ENCODE data around the gene UNC13B. TPM values are rescaled to one million over a fixed set of nuclear protein-coding genes. Genes with fewer than 3 reads are reported as not detected.

Gene UNC13B
- total and polyA plus RNA-seq, 2 donors (not counting 3 experiments of a cell fraction or from before 2014, with no cell fraction given): 30.1 to 46.2 TPM

GRCh38 chr9:35277171-35277520 lies 115.3 kb downstream of the UNC13B start:
- TF ChIP-seq POLR2A (IDR thresholded peaks at IDR 0.05; ENCODE audit: low read depth, low read length) (no peak), POLR2AphosphoS5 (IDR thresholded peaks at IDR 0.05; ENCODE audit: insufficient read depth, low read depth, low read length) (no peak), JUN (IDR thresholded peaks at IDR 0.05; ENCODE audit: borderline replicate concordance, insufficient read depth, insufficient read length, low read depth) (no peak), FOS (IDR thresholded peaks at IDR 0.05; ENCODE audit: borderline replicate concordance, insufficient read depth, low read length) (no peak), GATA2 (IDR thresholded peaks at IDR 0.05; ENCODE audit: insufficient read depth, insufficient read length, low read depth, low read length) (no peak), EZH2 (IDR thresholded peaks at IDR 0.05; ENCODE audit: borderline replicate concordance, low read depth, low read length, severe bottlenecking) (no peak), CTCF (IDR thresholded peaks at IDR 0.05; ENCODE audit: extremely low read depth in 1 of 2, insufficient read depth in 1 of 2, low read depth in 1 of 2, low read length in 2 of 2) (no peak), MYC (IDR thresholded peaks at IDR 0.05; ENCODE audit: low read depth, low read length) (no peak), MAX (IDR thresholded peaks at IDR 0.05; ENCODE audit: insufficient read depth, insufficient read length) (no peak)
- Histone ChIP-seq H3K4me1 (ENCODE audit: control insufficient read depth, extremely low read depth, insufficient read depth, low read length) (peaks cover 40% of the 10 kb centered on the region), H3K36me3 (ENCODE audit: control insufficient read depth in 2 of 2, extremely low read depth in 1 of 2, insufficient read depth in 2 of 2, low read length in 2 of 2) (no peaks in the 10 kb centered on the region), H2AFZ (ENCODE audit: low read depth, low read length) (no peak overlapping the region), H3K27me3 (ENCODE audit: control insufficient read depth in 2 of 2, insufficient read depth in 2 of 2, low read length in 2 of 2) (no peaks in the 10 kb centered on the region), H3K4me2 (ENCODE audit: insufficient read depth, low read length) (peak overlapping the region; percentile 77), H3K9me1 (replicated peaks; ENCODE audit: control insufficient read depth, extremely low read depth, insufficient read depth, low read length) (no peaks in the 10 kb centered on the region), H3K27ac (ENCODE audit: insufficient read depth, low read depth, low read length) (peak overlapping the region; percentile 79), H3K79me2 (ENCODE audit: control insufficient read depth, insufficient read depth, low read length) (no peaks in the 10 kb centered on the region), H4K20me1 (replicated peaks; ENCODE audit: control insufficient read depth, extremely low read depth, insufficient read depth, low read length) (no peaks in the 10 kb centered on the region), H3K9ac (replicated peaks; ENCODE audit: extremely low read depth, insufficient read depth, low read length) (no peak overlapping the region), H3K9me3 (replicated peaks; ENCODE audit: control insufficient read depth, insufficient read depth, low read length) (no peaks in the 10 kb centered on the region), H3K4me3 (replicated peaks in 1 of 3; ENCODE audit: insufficient read depth in 1 of 3, low read depth in 1 of 3, low read length in 3 of 3) (no peak overlapping the region)
- POLR2A ChIA-PET: no interaction called here
- no TSS peak for BruUV-seq (replicated peaks)
- peak; percentile 17 for DNase-seq (ENCODE audit: low read depth, low spot score)
- intact Hi-C loops (cut with micrococcal nuclease): loop anchor here (5.0 to 10.0 kb wide), 3 partner anchors 88 to 288 kb away; partner anchors contain the start of gene UNC13B
- FAIRE-seq: no peak
- CTCF ChIA-PET: interaction anchor here (0.9 to 1.6 kb wide), 6 partner anchors 11 to 378 kb away, joined by 3 to 7 read pairs (median 4); no protein-coding TSS in a partner anchor
- dilution Hi-C loops (cut with MboI; ENCODE audit: extremely low pct_ligation_motif_present, low sequenced_read_pairs): no loop called here

Measured in endothelial cell of umbilical vein (primary cell).